HG03354 (cell line): ENCODE data around the gene MS4A8.
"Not testable (repeated sequence)": the region's sequence is repeated elsewhere in the genome, so short reads cannot be mapped to it uniquely, and the experiment has no call there.

Source experiments
- ATAC-seq: cut with Tn5 transposase; IDR thresholded peaks from one replicate; pipeline ENCODE4 v1.9.1; 2021; ENCODE audit warnings: mild to moderate bottlenecking; ENCODE audit not compliant: unreplicated experiment, poor library complexity, severe bottlenecking

The MS4A8 gene

DNA sequence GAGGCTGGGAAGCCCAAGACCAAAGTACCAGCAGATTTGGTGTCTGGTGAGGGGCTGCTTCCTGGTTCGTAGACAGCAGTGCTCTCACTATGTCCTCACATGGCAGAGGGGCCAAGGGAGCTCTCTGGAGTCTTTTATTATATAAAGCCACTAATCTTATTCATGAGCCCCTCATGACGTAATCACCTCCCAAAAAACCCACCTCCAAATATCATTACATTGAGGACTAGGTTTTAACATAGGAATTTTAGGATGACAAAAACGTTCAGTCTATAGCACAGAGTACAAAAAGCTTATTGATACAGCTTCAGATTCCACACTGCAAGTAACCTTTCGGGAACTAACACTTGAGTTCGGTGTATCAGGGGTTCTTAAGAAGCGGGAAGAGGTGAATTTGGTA, 21.0 kb downstream of the MS4A8 start:
- no peak for ATAC-seq

DNA sequence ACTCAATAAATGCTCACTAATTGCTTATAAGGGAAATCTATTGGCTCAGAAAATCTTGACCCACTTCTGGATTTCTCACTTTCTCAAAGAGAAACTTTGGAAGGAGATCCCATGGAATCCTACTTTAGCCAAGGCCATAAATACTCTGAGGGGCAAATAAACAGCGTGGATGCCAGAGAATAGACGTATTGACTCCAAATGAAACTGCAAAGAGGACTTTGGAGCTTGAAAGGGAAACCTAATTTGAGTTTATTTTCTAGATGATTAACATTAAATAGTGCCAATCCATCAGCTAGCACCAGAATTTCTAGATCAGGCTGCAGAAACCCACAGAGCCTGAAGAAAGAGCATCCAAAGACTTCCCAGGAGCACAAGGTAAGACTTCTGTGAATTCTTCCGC, 25.0 kb downstream of the MS4A8 start, which contains the start of gene MS4A18:
Gene MS4A18 (plus strand): TSS at position 301 of the 400 bp plus-strand sequence.
- no peak for ATAC-seq

DNA sequence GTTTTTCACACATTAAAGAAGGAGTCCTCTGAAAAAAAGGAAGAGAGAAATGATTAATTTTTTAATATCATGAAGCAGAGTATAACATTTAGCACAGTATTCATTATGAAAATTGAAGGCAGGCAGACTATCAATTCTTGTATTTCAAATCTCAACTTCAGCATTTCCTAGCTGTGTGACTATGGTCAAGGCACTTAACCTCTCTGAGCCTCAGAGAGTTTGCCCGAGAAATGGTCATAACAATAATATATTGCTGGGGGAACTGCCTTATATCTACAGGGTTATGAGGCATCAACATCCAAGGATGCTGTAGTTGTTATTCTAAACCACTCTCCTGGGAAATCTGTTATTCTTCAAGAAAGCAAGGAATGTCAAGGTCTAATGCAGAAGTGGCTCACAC, 26.2 kb downstream of the MS4A8 start:
- ATAC-seq: no peak

- ATAC-seq: no peak
Measured at GRCh38 chr11:60731586-60731985, 32.2 kb downstream of the MS4A8 start.

DNA sequence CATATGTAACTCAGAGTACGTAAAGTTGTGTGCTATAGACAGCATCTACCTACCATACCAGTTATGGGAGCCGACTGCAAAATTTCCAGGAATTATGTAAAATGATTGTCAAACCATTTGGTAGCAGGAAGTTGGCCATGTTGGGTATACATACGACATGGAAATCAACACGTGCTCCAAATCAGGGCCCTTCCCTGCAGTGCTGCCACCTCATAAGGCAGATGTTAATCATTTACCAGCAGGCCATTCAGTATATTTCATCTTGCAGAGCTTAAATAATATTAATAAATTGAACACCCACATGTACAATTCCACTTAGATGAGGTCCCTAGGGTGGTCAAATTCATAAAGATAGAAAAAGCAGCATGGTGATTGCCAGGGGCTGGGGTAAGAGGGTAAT, 34.9 kb downstream of the MS4A8 start:
- ATAC-seq: no peak

DNA sequence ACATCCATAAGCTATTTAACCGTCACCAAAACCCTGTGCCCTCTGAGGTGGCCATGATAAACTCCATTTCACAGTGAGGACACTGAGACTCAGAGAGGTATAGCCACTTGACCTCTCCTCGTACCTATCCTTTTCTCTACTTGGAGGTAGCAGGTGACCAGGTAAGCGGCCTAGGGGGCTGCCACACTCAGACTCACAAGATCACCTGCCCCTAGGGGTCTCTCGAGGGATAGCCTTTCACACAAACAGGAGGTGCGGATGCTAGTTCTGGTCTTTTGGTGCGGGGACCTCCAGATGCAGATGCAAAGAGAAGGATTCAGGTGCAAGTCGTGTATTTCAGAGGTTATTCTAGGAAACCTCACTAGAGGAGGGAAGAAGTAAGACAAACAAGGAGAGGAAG, 39.7 kb downstream of the MS4A8 start:
- ATAC-seq: no peak

- no peak for ATAC-seq
Measured at GRCh38 chr11:60740573-60740972, 41.2 kb downstream of the MS4A8 start.

- ATAC-seq: no peak
Measured at GRCh38 chr11:60741421-60741820, 42.0 kb downstream of the MS4A8 start.

- ATAC-seq: no peak
Measured at GRCh38 chr11:60743058-60743457, 43.6 kb downstream of the MS4A8 start.

GRCh38 chr11:60744114-60744513, 44.7 kb downstream of the MS4A8 start:
- no peak for ATAC-seq

GRCh38 chr11:60747359-60747873, 48.0 kb downstream of the MS4A8 start:
- no peak for ATAC-seq

- no peak for ATAC-seq
Measured at GRCh38 chr11:60748225-60748624, 48.8 kb downstream of the MS4A8 start.

GRCh38 chr11:60748821-60749220, 49.4 kb downstream of the MS4A8 start:
- no peak for ATAC-seq

- no peak for ATAC-seq
Measured at GRCh38 chr11:60750911-60751310, 51.5 kb downstream of the MS4A8 start.

- no peak for ATAC-seq
Measured at GRCh38 chr11:60753309-60753708, 53.9 kb downstream of the MS4A8 start.

GRCh38 chr11:60754887-60755286, 55.5 kb downstream of the MS4A8 start:
- no peak for ATAC-seq

GRCh38 chr11:60756307-60757032, 57.1 kb downstream of the MS4A8 start, which contains the start of gene MS4A15:
Gene MS4A15, plus strand, starts transcription at chr11:60756867. Its CDS starts 6,867 bp downstream, at chr11:60763734.
- no peak for ATAC-seq

DNA sequence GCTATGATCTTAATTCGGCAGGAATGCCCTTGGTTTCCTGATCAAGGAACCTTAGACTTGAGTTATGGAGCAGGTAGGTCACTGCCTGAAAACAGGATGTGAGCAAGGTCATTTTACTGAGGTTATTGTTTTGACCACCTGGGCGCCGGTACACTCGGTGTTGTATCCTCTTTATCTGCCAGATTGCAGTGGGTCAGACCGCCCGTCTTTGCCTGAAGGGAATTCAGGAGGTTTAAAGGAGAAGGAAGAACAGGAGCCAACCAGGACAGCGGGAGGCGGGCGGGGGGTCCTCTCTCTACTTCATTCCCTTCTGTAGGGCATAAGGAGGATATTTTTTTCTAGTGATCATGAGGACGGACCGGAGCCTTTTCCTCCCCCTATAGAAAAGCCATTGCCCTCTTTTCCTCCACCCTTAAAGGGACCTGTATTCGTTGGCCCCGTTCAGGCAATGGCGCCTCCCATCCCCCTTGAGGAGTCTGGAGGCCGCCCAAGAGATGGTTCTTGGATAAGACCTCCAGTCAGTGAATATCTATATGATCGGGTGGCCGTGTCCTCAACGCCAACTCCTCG, 57.9 kb downstream of the MS4A8 start:
- no peak for ATAC-seq

DNA sequence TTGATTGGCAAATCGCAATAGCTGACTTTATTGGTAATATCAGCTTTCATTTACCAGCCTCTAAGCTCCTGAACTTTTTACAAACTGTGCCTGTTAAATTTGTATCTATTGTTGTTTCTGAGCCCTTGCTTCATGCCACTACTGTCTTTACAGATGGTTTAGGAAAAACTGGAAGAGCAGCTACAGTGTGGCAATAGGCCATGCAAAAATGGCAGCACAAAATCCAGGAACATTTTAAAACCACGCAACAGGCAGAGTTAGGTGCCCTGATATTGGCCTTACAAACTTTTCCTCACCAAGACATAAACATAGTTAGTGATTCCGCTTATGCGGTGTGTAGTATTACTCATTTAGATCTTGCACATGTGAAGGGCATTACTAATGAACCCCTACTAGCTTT, 59.3 kb downstream of the MS4A8 start:
- ATAC-seq: not testable (repeated sequence)

GRCh38 chr11:60759438-60760225, 60.2 kb downstream of the MS4A8 start:
- ATAC-seq: not testable (repeated sequence)
